HL-60 (cell line): ENCODE data around the gene GPLD1.

Source experiments
- CTCF ChIP-seq: IDR thresholded peaks from one replicate; pipeline ENCODE4 v1.5.1; 2011; ENCODE audit warnings: low read length, control low read depth, inconsistent platforms; ENCODE audit not compliant: insufficient read depth
- POLR2AphosphoS5 ChIP-seq: IDR thresholded peaks from 2 replicates; pipeline ENCODE4 v1.6.1; 2012; ENCODE audit warnings: low read depth
- SPI1 ChIP-seq: IDR thresholded peaks from 2 replicates; pipeline ENCODE4 v1.6.1; 2012; ENCODE audit warnings: low read depth, mild to moderate bottlenecking, borderline replicate concordance

- no peak for TF ChIP-seq CTCF
- no peak for TF ChIP-seq SPI1
- TF ChIP-seq POLR2AphosphoS5 = no peak
Measured at GRCh38 chr6:24430086-24430485, 59.3 kb downstream of the GPLD1 start.
